Thyroid gland (tissue), 4 donors: ENCODE results near the gene OR2A7. TPM values are rescaled to one million over a fixed set of nuclear protein-coding genes. Genes with fewer than 3 reads are reported as not detected.
A peak's percentile ranks its signal among the peaks of the same experiment; 100 is the strongest.
"Not testable (repeated sequence)": the region's sequence is repeated elsewhere in the genome, so short reads cannot be mapped to it uniquely, and the experiment has no call there.

ENCODE experiments used
- DNase-seq, 2 donors: peaks; one replicate each; pipeline ENCODE4 v3.0.0-alpha.2; 2019
- H3K27ac ChIP-seq, 3 donors: fragments of 200-600 bp; sonication (generic); 1 replicate in 2 of 3; 2 replicates in 1 of 3; pipeline ENCODE4 v1.5.1; 2016 to 2019; ENCODE audit warnings: mild to moderate bottlenecking in 1 of 3, moderate library complexity in 1 of 3
- H3K27me3 ChIP-seq: fragments of 200-600 bp; sonication (generic); one replicate; pipeline ENCODE4 v1.5.1; 2019
- H3K36me3 ChIP-seq, 2 donors: fragments of 200-600 bp; sonication (generic); one replicate each; pipeline ENCODE4 v1.5.1; 2016 to 2019
- H3K4me1 ChIP-seq, 2 donors: fragments of 200-600 bp; sonication (generic); one replicate each; pipeline ENCODE4 v1.5.1; 2017 to 2019
- H3K4me3 ChIP-seq, 3 donors: fragments of 200-600 bp; sonication (generic); replicated peaks in 1 of 3; 1 replicate in 2 of 3; 2 replicates in 1 of 3; pipeline ENCODE4 v1.5.1; 2016; ENCODE audit warnings: mild to moderate bottlenecking in 1 of 3
- H3K9me3 ChIP-seq: fragments of 200-600 bp; sonication (generic); one replicate; pipeline ENCODE4 v1.5.1; 2017
- WGBS, 2 donors: methylation state at CpG; one replicate each; pipeline ENCODE4 v1.1.5; 2017; 5-methylcytosine and 5-hydroxymethylcytosine counted together
- intact Hi-C: fragments of 100-400 bp; cut with DNase I; formaldehyde crosslinking; loops from one replicate; pipeline ENCODE4 v1.15.1; 2023
- total RNA-seq, 4 donors: library from RNA; depleted of rRNA; stranded (reverse); fragments of >200 nt; gene quantifications; one replicate each; pipeline ENCODE4 v1.2.3, GENCODE V29; 2016

The OR2A7 gene, protein sequence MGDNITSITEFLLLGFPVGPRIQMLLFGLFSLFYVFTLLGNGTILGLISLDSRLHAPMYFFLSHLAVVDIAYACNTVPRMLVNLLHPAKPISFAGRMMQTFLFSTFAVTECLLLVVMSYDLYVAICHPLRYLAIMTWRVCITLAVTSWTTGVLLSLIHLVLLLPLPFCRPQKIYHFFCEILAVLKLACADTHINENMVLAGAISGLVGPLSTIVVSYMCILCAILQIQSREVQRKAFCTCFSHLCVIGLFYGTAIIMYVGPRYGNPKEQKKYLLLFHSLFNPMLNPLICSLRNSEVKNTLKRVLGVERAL
- 10 to 100 TPM; 16.8 to 36.0 (median 26.5) TPM for total RNA-seq

GRCh38 chr7:144264692-144265091 lies at the start of gene OR2A7:
Gene OR2A7, minus strand, starts transcription at chr7:144264792. Its CDS starts 5,164 bp downstream, at chr7:144259628.
- DNase-seq, H3K36me3 ChIP-seq, H3K4me3 ChIP-seq, H3K27ac ChIP-seq, H3K4me1 ChIP-seq, H3K27me3 ChIP-seq, intact Hi-C loops, H3K9me3 ChIP-seq: not testable (repeated sequence)
- WGBS, 2 donors, result 85 to 100% methylated on average over 2 to 6 of the region's 7 CpGs

DNA sequence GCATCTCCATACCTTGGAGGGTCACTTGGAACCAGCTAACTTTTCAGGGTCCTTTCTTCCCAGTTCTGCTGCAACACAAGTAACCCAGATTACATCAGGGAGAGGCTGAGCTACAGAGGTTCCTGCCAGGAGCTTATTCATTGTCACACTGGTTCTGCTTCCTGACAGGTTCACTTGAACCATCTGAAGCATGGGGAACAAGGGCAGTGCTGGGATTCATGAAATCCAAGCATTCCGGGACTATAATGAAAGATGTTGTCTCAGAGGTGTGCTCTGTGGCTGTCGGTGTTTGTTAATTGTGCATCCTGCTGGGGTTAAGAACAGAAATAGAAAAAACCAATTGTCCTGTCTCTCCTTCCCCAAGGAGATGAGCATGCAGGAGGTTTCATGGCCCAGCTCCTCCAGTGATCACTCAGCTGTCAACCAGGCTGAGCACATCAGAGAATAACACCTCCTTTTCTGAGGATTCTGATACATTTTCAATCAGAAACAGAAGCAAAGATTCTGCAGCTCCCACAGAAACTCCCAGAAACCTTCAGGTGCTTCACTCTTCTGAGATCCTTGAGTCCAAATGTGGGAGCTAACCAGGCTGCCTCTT lies 47.4 kb upstream of the OR2A7 start, which contains the start of gene OR2A1:
TSS of gene OR2A1 (plus strand) at position 548 of the 598 bp plus-strand sequence. CDS start 5,706 bp downstream, outside the sequence.
- intact Hi-C loops, H3K9me3 ChIP-seq, H3K36me3 ChIP-seq, H3K4me1 ChIP-seq, H3K27me3 ChIP-seq, DNase-seq, H3K4me3 ChIP-seq, H3K27ac ChIP-seq: not testable (repeated sequence)
- 81 to 100% methylated on average over 1 to 2 of the region's 2 CpGs for WGBS, 2 donors

DNA sequence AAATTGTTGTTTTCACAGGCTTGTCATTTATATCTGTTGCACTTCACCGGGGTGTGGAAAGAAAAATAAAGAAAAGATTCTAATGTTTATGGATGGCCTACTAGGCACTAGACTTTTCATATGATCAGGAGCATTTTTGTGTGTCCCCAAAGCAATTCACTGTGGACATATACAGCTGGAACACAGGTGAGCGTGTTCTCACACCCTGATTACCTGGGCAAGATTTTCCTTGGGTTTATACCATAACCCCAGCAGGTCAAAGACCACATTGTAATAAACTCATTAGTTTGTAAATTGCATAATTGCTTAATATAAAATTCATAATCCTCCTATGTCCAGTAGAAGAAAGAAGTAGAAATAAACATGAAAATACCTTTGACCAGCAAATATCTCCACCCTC lies 46.6 kb upstream of the OR2A7 start:
- DNase-seq, H3K4me1 ChIP-seq, H3K9me3 ChIP-seq, H3K36me3 ChIP-seq, H3K27me3 ChIP-seq, H3K27ac ChIP-seq, H3K4me3 ChIP-seq, intact Hi-C loops: not testable (repeated sequence)
- WGBS, 2 donors, result 73 to 94% methylated on average over 1 of the region's 2 CpGs

DNA sequence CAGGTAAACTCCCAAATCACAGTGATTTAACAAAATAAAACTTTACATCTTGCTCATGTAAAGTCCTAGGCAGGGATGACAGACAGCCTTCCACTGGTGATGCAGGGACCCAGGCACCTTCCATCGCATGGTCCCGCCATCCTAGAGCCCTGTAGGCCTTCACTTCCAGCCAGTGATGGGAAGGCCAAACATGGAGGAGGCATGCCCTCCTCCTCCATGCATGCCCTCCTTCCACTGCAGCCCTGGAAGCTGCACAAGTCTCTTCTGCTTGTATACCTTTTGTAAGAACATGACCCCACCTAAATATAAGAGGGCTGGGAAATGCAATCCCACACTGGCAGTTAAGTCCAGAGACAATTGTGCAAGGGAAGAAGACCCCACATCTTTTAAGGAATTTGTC lies 45.1 kb upstream of the OR2A7 start:
- no CpG with 5 or more reads among the region's 2 CpGs for WGBS, 2 donors
- H3K27ac ChIP-seq, intact Hi-C loops, H3K4me3 ChIP-seq, H3K36me3 ChIP-seq, H3K27me3 ChIP-seq, H3K4me1 ChIP-seq, DNase-seq, H3K9me3 ChIP-seq: not testable (repeated sequence)

DNA sequence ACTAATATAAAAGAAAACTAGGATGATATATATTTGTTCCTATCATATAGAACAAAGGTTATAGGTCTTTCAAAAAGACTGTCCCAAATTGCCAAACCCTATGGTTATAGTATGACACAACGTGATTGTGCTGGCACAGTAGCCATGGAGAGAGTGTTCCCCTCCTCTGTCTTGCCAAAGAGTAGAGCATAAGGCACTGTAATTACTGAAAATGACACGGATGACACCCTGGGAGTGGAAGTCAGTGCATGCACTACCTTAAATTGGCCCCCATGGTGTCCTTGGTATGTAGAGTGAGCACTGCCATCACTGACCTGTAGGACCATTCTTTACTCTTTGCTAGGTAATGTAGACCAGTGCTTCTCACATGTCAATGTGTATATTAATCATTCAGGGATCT lies 40.6 kb upstream of the OR2A7 start:
- H3K4me1 ChIP-seq, H3K9me3 ChIP-seq, H3K27me3 ChIP-seq, H3K4me3 ChIP-seq, DNase-seq, intact Hi-C loops, H3K27ac ChIP-seq, H3K36me3 ChIP-seq: not testable (repeated sequence)
- WGBS, 2 donors, result no CpG with 5 or more reads among the region's 2 CpGs

- DNase-seq, result not testable (repeated sequence)
Observed at GRCh38 chr7:144303607-144304006, 39.0 kb upstream of the OR2A7 start.

DNA sequence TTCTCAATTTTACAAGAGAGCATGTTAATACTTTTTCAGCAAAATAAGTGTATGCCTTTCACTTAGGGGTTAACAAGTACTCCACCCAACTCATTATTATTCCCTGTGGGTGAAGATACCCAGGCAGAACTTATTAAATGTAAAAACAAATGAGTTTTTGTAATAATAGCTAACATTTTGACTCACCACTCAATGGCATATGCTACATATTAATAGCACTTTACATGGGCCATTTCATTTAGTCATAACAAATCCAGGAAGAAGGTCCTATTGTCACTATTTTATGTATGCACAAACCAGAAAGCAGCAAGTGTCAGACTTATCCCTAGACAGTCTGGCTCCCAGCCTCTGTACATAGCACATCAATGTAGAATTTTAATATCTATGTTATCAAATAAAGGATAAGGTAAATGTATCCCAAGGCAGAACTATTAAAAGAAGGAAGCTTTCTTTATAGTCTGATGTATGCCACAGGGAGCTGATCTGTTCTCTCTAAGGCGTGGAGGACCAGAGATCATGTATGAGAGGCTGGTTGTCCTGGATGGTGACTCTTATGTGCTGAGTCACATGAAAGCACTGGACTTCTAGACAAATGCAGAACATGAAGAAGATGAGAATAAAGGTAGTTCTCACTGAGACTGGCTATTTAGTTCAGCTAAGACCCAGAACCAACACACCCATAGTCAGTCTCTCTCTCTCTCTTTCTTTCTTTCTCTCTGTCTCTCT lies 38.1 kb upstream of the OR2A7 start:
- H3K27ac ChIP-seq, DNase-seq, H3K9me3 ChIP-seq, H3K4me1 ChIP-seq, H3K4me3 ChIP-seq, H3K36me3 ChIP-seq, intact Hi-C loops, H3K27me3 ChIP-seq: not testable (repeated sequence)
- WGBS, 2 donors, result no CpG with 5 or more reads among the region's 1 CpG

More at GRCh38 chr7:144303607-144304006, 39.0 kb upstream of the OR2A7 start:
- intact Hi-C loops, H3K4me3 ChIP-seq, H3K27ac ChIP-seq, H3K9me3 ChIP-seq, H3K4me1 ChIP-seq, H3K27me3 ChIP-seq, H3K36me3 ChIP-seq: not testable (repeated sequence)
- WGBS, 2 donors, result no CpG with 5 or more reads among the region's 5 CpGs

- H3K27ac ChIP-seq, intact Hi-C loops, H3K4me3 ChIP-seq, H3K36me3 ChIP-seq, H3K27me3 ChIP-seq, H3K9me3 ChIP-seq, H3K4me1 ChIP-seq: not testable (repeated sequence)
- no CpG with 5 or more reads among the region's 60 CpGs for WGBS, 2 donors
- DNase-seq, result peak; percentile 51 to 54
Observed at GRCh38 chr7:144293794-144294499, 29.4 kb upstream of the OR2A7 start.

GRCh38 chr7:144292384-144293161 lies 28.0 kb upstream of the OR2A7 start:
- H3K4me1 ChIP-seq, intact Hi-C loops, H3K27me3 ChIP-seq, H3K4me3 ChIP-seq, H3K27ac ChIP-seq, H3K9me3 ChIP-seq, DNase-seq, H3K36me3 ChIP-seq: not testable (repeated sequence)
- 80% methylated on average over 4 to 5 of the region's 14 CpGs for WGBS, 2 donors

DNA sequence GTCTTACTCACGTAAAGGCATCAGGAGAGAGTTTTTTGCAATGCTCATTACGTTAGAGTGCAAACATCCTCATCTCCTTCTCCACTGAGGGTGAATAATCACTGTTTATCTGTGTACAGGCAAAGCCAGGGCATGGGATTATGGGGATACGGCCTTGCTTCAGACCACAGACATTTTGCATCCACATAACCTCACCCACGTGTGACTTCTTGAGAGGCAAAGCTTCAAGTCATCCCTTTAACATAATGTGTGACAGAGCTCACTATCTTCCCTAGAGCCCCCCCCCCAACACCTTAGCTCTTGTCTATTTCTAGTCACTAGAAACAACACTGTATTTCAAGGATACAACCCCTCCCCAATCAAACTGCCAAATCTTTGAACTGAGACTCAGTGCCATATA lies 27.0 kb upstream of the OR2A7 start:
- H3K4me1 ChIP-seq, H3K36me3 ChIP-seq, intact Hi-C loops, H3K4me3 ChIP-seq, H3K27me3 ChIP-seq, DNase-seq, H3K9me3 ChIP-seq, H3K27ac ChIP-seq: not testable (repeated sequence)
- WGBS, 2 donors, result 56 to 65% methylated on average over 2 of the region's 4 CpGs

DNA sequence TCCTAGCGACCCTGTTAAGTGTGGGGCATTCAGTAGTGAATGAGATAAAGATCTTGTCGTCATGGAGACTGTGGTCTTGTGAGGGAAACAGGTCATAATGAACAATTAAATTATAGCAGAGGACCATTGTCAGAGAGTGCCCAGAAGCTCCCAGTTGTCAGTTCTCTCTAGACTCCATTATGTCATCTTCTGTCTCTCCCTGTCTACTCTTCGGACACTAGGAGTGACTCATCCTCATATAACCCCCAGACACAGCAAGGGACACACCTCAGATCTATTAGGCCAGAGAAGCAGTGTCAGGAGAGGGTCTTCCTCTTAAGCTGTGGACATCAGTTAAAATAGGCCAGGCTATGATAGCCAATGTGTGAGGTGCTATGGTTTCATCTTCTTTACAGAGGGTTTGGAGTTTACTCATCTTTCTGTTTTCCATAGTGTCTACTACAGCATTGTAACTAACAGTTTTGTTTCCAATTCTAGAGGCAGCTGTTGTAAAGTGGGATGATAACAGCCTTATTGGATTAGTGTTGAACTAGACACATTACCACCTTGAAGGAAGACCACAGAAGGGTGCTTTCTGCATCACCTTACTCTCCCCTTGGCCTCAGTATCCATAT lies 22.7 kb upstream of the OR2A7 start:
- H3K27me3 ChIP-seq, DNase-seq, intact Hi-C loops, H3K9me3 ChIP-seq, H3K27ac ChIP-seq, H3K4me1 ChIP-seq, H3K36me3 ChIP-seq, H3K4me3 ChIP-seq: not testable (repeated sequence)
- WGBS, 2 donors, result no CpG with 5 or more reads among the region's 3 CpGs
